Endothelial cell (in vitro differentiated cells): ENCODE data around the gene RBM12. TPM values are rescaled to one million over a fixed set of nuclear protein-coding genes. Genes with fewer than 3 reads are reported as not detected.
"Not testable (repeated sequence)": the region's sequence is repeated elsewhere in the genome, so short reads cannot be mapped to it uniquely, and the experiment has no call there.

Experiments
- DNase-seq: peaks from one replicate; pipeline ENCODE4 v3.0.0; 2021; ENCODE audit warnings: low spot score
- H3K27ac Mint-ChIP-seq: one replicate; pipeline ENCODE4 v1.8.0; 2021; ENCODE audit warnings: mixed read lengths, inconsistent platforms; ENCODE audit not compliant: unreplicated experiment
- H3K27me3 Mint-ChIP-seq: one replicate; pipeline ENCODE4 v1.8.0; 2021; ENCODE audit warnings: mild to moderate bottlenecking, moderate library complexity, mixed read lengths, inconsistent platforms; ENCODE audit not compliant: unreplicated experiment
- H3K36me3 Mint-ChIP-seq: one replicate; pipeline ENCODE4 v1.8.0; 2021; ENCODE audit warnings: mild to moderate bottlenecking, low read depth, mixed read lengths, inconsistent platforms; ENCODE audit not compliant: unreplicated experiment
- H3K4me1 Mint-ChIP-seq: one replicate; pipeline ENCODE4 v1.8.0; 2021; ENCODE audit warnings: mild to moderate bottlenecking, mixed read lengths, inconsistent platforms; ENCODE audit not compliant: unreplicated experiment
- H3K4me3 Mint-ChIP-seq: one replicate; pipeline ENCODE4 v1.8.0; 2021; ENCODE audit warnings: mild to moderate bottlenecking, mixed read lengths, inconsistent platforms; ENCODE audit not compliant: unreplicated experiment
- H3K9me3 Mint-ChIP-seq: one replicate; pipeline ENCODE4 v1.8.0; 2021; ENCODE audit warnings: mixed read lengths, inconsistent platforms; ENCODE audit not compliant: unreplicated experiment
- total RNA-seq: library from RNA; stranded (reverse); fragmentation: NEBNext Ultra II Directional; extraction: Animal tissue kit (Norgen Biotek cat#: 25700); gene quantifications from one replicate; pipeline ENCODE4 v1.2.1, GENCODE V29; 2021; ENCODE audit not compliant: unreplicated experiment
- TF ChIP-seq, protein P1 (sequence below): fragments of 200-600 bp; sonication (generic); IDR thresholded peaks from one replicate; pipeline ENCODE4 v1.5.0; 2021; ENCODE audit warnings: antibody characterized with exemption; ENCODE audit not compliant: unreplicated experiment

The RBM12 gene
- total RNA-seq, 1 donor from 2014 or later: 121 TPM

- no peak overlapping the region for H3K27ac Mint-ChIP-seq
- no peaks in the 10 kb centered on the region for H3K4me1 Mint-ChIP-seq
- TF ChIP-seq, protein P1, sequence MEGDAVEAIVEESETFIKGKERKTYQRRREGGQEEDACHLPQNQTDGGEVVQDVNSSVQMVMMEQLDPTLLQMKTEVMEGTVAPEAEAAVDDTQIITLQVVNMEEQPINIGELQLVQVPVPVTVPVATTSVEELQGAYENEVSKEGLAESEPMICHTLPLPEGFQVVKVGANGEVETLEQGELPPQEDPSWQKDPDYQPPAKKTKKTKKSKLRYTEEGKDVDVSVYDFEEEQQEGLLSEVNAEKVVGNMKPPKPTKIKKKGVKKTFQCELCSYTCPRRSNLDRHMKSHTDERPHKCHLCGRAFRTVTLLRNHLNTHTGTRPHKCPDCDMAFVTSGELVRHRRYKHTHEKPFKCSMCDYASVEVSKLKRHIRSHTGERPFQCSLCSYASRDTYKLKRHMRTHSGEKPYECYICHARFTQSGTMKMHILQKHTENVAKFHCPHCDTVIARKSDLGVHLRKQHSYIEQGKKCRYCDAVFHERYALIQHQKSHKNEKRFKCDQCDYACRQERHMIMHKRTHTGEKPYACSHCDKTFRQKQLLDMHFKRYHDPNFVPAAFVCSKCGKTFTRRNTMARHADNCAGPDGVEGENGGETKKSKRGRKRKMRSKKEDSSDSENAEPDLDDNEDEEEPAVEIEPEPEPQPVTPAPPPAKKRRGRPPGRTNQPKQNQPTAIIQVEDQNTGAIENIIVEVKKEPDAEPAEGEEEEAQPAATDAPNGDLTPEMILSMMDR: no peak
- H3K9me3 Mint-ChIP-seq: no peaks in the 10 kb centered on the region
- DNase-seq: no peak
- H3K27me3 Mint-ChIP-seq: no peaks in the 10 kb centered on the region
- H3K4me3 Mint-ChIP-seq: no peak overlapping the region
- peaks cover 23% of the 10 kb centered on the region for H3K36me3 Mint-ChIP-seq
These were observed 46.3 kb upstream of the RBM12 start for GRCh38 chr20:35710884-35711587.

DNA sequence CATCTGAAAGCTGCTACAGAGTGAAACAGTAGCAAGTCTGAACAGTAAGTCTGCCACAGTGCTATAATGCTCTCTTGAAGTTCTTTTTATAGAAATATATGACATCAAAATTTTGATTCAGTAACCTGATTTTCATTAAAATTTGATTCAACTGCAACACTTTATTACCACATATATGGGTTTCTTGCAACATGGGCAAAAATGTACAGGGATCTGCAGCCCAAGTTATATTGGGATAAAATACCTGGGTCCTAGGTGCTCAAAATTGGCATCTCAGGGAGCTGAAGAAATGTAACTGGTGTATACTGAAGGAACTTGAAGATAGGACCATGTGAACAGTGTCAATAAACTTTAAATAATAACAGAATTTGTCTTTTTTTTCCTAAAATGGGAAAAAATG, 45.3 kb upstream of the RBM12 start:
- Mint-ChIP-seq H3K27ac (no peak overlapping the region), H3K36me3 (peaks cover 27% of the 10 kb centered on the region), H3K9me3 (no peaks in the 10 kb centered on the region), H3K4me3 (no peak overlapping the region), H3K4me1 (no peaks in the 10 kb centered on the region), H3K27me3 (no peaks in the 10 kb centered on the region)
- TF ChIP-seq, protein P1: no peak
- DNase-seq: no peak

DNA sequence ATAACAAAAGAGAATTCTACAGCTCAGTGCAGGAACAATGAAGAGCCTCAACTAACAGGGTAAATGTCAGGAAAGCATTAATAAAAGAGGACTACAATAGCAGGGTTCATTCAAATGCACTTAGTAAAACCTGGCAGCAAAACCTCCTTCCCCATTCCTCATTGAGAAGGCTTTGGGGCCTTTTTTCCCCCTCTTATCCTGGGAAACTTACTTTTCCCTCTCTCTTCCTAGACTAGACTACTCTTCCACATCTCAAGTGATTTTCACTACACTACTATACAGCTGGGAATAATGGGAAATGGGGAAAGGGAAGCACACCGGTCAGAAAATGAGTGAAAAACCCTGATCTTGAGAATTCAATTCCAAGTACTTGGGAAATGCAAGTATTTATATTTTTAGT, 44.6 kb upstream of the RBM12 start:
- Mint-ChIP-seq H3K4me3 (no peak overlapping the region), H3K27me3 (no peaks in the 10 kb centered on the region), H3K4me1 (no peaks in the 10 kb centered on the region), H3K36me3 (peaks cover 30% of the 10 kb centered on the region), H3K9me3 (no peaks in the 10 kb centered on the region), H3K27ac (no peak overlapping the region)
- no peak for DNase-seq
- TF ChIP-seq, protein P1: no peak

GRCh38 chr20:35708502-35708901, 43.8 kb upstream of the RBM12 start:
- TF ChIP-seq, protein P1: no peak
- no peak overlapping the region for H3K27ac Mint-ChIP-seq
- no peaks in the 10 kb centered on the region for H3K4me1 Mint-ChIP-seq
- H3K4me3 Mint-ChIP-seq: no peak overlapping the region
- no peak for DNase-seq
- H3K27me3 Mint-ChIP-seq: no peaks in the 10 kb centered on the region
- no peaks in the 10 kb centered on the region for H3K9me3 Mint-ChIP-seq
- H3K36me3 Mint-ChIP-seq: peaks cover 32% of the 10 kb centered on the region

DNA sequence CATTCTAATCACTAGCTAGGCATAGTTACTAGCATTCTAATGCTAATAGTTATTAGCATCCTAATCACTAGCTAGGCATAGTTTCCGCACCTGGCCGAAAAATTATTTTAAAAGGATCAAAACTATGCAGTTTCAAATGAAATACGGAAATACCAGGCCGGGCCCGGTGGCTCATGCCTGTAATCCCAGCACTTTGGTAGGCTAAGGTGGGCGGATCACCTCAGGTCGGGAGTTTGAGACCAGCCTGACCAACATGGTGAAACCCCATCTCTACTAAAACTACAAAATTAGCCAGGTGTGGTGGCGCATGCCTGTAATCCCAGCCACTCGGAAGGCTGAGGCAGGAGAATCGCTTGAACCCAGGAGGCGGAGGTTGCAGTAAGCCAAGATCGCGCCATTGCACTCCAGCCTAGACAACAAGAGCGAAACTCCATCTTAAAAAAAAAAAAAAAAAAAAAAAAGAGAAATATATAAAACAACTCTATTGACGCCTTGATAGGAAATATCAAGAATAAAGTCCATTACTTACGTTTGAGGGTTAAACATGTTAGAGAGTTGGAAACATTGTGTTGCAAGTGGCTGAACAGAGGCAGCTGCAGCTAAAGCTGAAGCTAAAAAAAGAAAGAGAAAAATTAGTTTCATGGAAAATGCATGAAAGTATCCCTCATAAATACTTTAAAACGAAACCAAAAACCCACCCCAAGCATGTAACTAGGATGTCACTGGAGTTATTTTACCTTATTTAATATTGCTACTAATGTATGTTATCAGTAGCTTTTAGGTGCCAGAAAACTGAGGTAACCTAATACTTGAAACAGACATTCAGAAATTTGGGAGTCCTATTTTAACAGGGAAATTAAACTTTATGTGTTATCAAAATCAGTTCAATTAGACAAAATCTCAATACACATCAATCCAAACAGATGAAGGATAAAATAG, 42.2 kb upstream of the RBM12 start:
- not testable (repeated sequence) for H3K4me3 Mint-ChIP-seq, H3K27ac Mint-ChIP-seq, H3K9me3 Mint-ChIP-seq, H3K27me3 Mint-ChIP-seq, H3K4me1 Mint-ChIP-seq, DNase-seq
- H3K36me3 Mint-ChIP-seq: peaks cover 34% of the 10 kb centered on the region

DNA sequence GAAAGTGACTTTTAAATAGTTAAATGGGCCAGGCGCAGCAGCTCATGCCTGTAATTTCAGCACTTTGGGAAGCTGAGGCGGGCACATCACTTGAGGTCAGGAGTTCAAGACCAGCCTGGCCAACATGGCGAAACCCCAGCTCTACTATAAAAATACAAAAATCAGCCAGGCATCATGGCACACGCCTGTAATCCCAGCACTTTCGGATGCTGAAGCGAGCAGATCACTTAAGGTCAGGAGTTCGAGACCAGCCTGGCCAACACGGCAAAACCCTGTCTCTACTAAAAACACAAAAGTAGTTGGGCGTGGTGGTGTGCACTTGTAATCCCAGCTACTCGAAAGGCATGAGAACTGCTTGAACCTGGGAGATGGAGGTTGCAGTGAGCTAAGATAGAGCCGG, 41.2 kb upstream of the RBM12 start:
- not testable (repeated sequence) for H3K27ac Mint-ChIP-seq, DNase-seq, H3K9me3 Mint-ChIP-seq

More for the DNA sequence above, 41.2 kb upstream of the RBM12 start:
- H3K4me1 Mint-ChIP-seq, H3K4me3 Mint-ChIP-seq, H3K27me3 Mint-ChIP-seq: not testable (repeated sequence)
- H3K36me3 Mint-ChIP-seq: peaks cover 30% of the 10 kb centered on the region
